GM12873 (cell line): ENCODE measurements around the gene NRXN3.

Source experiments
- CTCF ChIP-seq: IDR thresholded peaks from 2 replicates; pipeline ENCODE4 v1.5.1; 2012; ENCODE audit warnings: low read depth, mild to moderate bottlenecking, moderate library complexity, low read length, control low read depth; ENCODE audit not compliant: insufficient read depth; ENCODE audit errors: missing control alignments

NRXN3 gene

GRCh38 chr14:79749065-79749464 lies 1578.9 kb downstream of the NRXN3 start:
- TF ChIP-seq CTCF: no peak

- TF ChIP-seq CTCF: no peak
Measured at GRCh38 chr14:79758985-79759384, 1588.8 kb downstream of the NRXN3 start.

- TF ChIP-seq CTCF: no peak
Measured at GRCh38 chr14:79764323-79764722, 1594.2 kb downstream of the NRXN3 start.

GRCh38 chr14:79766511-79766910 lies 1596.3 kb downstream of the NRXN3 start:
- TF ChIP-seq CTCF: no peak

- no peak for TF ChIP-seq CTCF
Measured at GRCh38 chr14:79767251-79767650, 1597.1 kb downstream of the NRXN3 start.

- no peak for TF ChIP-seq CTCF
Measured at GRCh38 chr14:79781882-79782281, 1611.7 kb downstream of the NRXN3 start.

- no peak for TF ChIP-seq CTCF
Measured at GRCh38 chr14:79783041-79783440, 1612.9 kb downstream of the NRXN3 start.

GRCh38 chr14:79786522-79786921 lies 1616.3 kb downstream of the NRXN3 start:
- TF ChIP-seq CTCF: no peak
